GM19372 (cell line): Measurements from ENCODE around the gene TM9SF3.
A peak's percentile ranks its signal among the peaks of the same experiment; 100 is the strongest.

Experiments
- ATAC-seq: cut with Tn5 transposase; IDR thresholded peaks from one replicate; pipeline ENCODE4 v1.9.1; 2021; ENCODE audit warnings: mild to moderate bottlenecking, low read depth, moderate library complexity; ENCODE audit not compliant: unreplicated experiment

Gene TM9SF3

GRCh38 chr10:96586419-96587263 lies at the start of gene TM9SF3:
Gene TM9SF3 (minus strand): TSS chr10:96587012. CDS start chr10:96586835, 177 bp downstream.
- ATAC-seq = peak; percentile 70

GRCh38 chr10:96636551-96636950 lies 49.7 kb upstream of the TM9SF3 start:
- ATAC-seq = no peak

DNA sequence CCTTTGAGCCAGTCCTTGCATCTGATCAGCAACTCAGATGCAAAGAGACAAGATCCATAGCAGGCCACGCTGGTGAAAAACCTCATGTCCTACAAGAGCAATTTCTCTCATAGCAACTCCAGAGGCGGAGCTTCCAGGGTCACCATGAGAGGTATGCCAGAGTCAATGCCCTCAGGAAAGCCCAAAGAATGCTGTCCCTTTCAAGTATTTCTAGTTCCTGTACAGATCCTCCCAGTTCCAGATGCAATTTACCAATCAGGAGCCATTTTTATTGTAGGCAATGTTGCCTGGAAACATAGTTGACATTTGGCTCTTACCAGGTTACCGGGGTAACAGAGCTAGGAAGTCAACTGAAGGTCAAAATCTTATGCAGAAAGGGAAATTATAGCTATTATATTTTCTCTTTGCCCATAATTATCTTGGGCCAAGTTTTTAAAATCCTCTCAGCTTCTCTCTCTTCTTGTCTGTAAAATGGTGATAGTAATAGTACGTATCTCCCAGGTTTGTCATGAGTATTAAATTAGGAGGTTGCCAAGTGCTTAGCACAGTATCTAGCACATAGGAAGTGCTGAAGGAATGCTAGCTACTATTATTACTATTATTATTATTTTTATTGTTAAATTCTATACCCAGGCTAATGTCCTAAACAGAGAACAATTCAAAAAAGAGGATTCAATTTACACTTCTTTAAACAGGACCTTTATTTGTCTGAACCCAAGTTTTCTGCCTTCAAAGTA lies 46.3 kb upstream of the TM9SF3 start:
- no peak for ATAC-seq

DNA sequence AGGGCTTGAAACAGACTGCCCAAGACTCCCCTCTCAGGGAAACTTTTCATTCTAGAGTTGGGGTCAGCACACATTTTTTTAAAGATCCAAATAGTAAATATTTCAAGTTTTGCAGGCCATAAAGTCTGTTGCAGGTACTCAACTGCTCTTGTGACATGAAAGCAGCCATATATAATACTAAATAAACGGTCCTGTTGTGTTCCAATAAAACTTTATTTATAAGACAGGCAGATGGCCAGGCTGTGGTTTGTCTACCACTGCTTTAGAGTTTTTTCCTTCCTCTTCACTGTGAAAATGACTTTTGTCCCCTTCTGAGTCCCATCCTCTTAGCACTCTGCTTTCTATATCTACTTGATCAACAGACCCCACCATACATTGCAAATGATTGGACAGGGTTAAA lies 40.5 kb upstream of the TM9SF3 start:
- no peak for ATAC-seq

DNA sequence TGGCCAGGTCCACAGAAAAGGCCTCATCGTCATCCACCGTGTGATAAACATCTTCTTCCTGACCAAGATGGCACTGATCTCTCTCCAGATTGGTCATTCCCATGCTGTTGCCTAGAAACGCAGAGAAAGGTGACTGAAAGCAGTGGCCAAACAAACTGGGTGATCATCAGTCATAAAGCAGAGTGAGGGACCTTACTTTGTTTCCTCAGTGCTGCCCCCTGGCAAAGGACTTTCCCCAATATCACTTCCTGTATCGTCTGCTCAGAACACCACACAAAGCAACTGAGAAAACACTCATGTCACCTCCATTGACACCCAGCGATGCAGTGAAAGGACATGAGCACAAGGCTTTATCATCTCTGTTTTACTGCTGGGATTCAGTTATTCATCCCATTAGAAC lies 40.0 kb upstream of the TM9SF3 start:
- no peak for ATAC-seq

DNA sequence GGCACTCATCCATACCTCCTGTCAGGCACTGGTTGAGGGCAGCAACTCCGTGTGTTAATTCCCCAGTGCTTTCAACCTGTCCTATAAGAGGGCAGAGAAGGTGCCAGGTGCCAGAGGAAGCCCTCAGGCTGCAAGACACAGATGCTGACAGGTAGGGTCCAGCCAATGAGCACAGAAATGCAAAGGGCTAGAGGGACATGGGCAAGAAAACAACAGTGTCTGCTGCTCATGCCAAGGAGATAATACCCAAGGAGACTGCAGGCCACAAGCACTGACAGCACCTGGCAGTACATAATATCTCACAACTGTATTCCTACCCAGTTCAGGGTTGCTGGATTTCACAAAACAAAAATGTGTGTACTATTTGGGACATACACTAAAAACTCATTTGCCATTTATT lies 38.4 kb upstream of the TM9SF3 start:
- ATAC-seq = no peak

DNA sequence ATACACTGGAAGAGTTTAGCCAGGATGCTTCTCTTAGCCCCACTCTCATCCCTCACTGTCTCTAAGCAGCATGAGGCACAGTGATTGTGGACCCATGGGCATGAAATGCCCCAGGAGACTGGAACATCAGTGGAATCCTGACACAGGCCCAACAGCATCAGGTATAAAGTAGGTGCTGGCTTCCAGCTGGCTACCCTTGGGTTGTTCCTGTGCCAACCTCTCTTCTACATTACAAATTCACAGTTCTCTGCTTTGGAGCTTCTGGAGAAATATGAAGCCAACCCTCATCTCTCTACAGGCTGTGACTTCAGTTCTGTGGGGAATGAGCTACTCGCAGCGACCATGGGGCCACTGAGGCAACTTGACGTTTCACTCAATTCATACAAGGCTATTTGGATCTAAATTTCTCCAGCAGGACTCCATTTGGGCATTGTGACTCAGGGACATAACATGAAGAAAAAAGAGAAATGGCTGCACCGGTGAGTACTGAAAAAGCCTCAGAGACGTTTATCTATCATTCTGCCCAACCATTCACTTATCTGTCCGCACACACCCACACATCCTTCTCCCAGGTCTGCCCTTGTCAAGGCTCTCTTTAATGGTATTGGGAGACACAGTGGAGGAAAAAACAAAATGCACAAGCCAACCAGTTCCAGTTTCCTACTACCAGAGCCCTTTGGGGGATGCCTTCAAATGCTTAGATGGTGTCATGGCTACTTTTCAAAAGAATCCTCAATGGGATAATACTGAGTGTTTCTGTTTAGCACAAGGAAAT lies 35.4 kb upstream of the TM9SF3 start:
- no peak for ATAC-seq

- ATAC-seq = no peak
Measured at GRCh38 chr10:96619796-96620773, 33.3 kb upstream of the TM9SF3 start.

GRCh38 chr10:96619120-96619519 lies 32.3 kb upstream of the TM9SF3 start:
- no peak for ATAC-seq

- no peak for ATAC-seq
Measured at GRCh38 chr10:96618653-96619052, 31.8 kb upstream of the TM9SF3 start.

- no peak for ATAC-seq
Measured at GRCh38 chr10:96616961-96617360, 30.1 kb upstream of the TM9SF3 start.

GRCh38 chr10:96614515-96614914 lies 27.7 kb upstream of the TM9SF3 start:
- no peak for ATAC-seq

- ATAC-seq = no peak
Measured at GRCh38 chr10:96613576-96613975, 26.8 kb upstream of the TM9SF3 start.

GRCh38 chr10:96612055-96612830 lies 25.4 kb upstream of the TM9SF3 start:
- ATAC-seq = no peak

- ATAC-seq = no peak
Measured at GRCh38 chr10:96610817-96611216, 24.0 kb upstream of the TM9SF3 start.

DNA sequence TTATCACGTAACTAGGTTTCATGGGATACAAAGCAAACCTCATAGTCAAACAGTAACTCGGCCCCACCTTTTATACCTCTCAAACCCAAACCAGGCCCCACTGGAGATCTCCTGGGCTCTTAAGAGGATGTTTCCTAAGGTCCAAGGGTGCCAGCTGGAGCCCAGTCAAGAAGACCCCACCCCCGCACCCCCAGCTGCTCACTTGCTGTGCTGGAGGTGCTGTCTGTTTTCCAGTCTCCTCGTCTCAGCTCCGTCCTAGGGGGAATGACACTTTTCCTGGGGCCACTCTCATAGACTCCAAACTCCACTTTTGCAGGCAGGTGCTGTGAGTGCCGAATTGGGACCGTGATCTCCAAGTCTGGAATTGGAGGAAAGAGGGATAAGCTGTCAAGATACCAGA lies 22.7 kb upstream of the TM9SF3 start:
- no peak for ATAC-seq

DNA sequence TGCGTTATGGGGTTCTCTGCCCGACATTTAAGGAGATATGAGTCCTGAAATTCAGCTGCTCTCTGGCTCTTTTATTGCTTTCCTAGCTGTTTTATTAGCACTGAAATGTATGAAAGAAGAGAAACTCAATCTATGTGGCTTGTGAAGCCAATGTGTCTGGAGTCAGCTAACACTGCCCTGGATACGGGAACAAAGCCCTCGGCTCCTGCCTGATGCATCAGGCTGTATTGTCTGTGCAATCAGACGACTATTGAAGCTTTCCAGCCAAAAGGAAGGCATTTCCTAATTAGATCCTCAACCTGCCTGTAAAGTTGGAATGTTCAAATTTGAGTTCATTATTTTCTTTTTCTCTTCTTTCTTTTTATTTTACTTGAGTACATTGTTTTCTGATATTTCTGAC lies 22.0 kb upstream of the TM9SF3 start:
- no peak for ATAC-seq

GRCh38 chr10:96608262-96608661 lies 21.4 kb upstream of the TM9SF3 start:
- no peak for ATAC-seq

- ATAC-seq = no peak
Measured at GRCh38 chr10:96606946-96607345, 20.1 kb upstream of the TM9SF3 start.
